ENCODE measurements around the gene RRBP1. TPM values are rescaled to one million over a fixed set of nuclear protein-coding genes. Genes with fewer than 3 reads are reported as not detected.

The RRBP1 gene
- total and polyA plus RNA-seq, 2 experiments from 2014 or later: 193 to 242 TPM

DNA sequence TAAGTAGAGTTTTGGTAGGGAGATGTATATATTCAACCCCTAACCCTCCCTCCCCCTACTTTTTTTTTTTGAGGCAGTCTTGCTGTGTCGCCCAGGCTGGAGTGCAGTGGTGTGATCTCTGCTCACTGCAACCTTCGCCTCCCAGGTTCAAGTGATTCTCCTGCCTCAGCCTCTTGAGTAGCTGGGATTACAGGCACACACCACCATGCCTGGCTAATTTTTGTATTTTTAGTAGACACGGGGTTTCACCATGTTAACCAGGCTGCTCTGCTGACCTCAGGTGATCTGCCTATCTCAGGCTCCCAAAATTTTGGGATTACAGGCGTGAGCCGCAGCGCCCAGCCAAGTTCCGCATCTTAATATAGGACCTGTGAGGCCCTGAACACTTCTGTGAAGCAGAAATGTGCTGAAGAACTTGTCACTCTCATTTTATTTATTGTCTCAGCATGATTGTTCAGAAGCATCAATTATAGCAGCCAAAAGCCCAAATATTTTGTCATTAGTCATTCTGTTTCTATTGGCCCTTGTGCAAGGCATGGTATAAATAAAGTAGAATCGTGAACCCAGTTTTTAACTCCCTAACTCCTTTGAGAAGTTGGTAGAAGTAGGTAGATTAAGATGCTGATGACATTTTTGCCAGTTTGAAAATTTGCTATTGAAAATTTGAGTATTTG, 92.7 kb downstream of the RRBP1 start:
- peak overlapping the region; percentile 5 for H3K4me2 ChIP-seq
- H3K27me3 ChIP-seq: no peaks in the 10 kb centered on the region
- H3K79me2 ChIP-seq: peaks cover 97% of the 10 kb centered on the region
- DNase-seq (ENCODE audit: low spot score): no peak
- H3K9me2 ChIP-seq (replicated peaks; ENCODE audit: insufficient read depth): no peaks in the 10 kb centered on the region
- peaks cover 86% of the 10 kb centered on the region for H4K20me1 ChIP-seq (ENCODE audit: insufficient read depth, poor library complexity, severe bottlenecking)
- no peak overlapping the region for H3K4me3 ChIP-seq
- H2AFZ ChIP-seq: no peak overlapping the region
- no peak overlapping the region for H3K27ac ChIP-seq
- TF ChIP-seq EZH2phosphoT487 (IDR thresholded peaks at IDR 0.05; ENCODE audit: low read depth, severe bottlenecking, unreplicated experiment) (no peak), EZH2 (IDR thresholded peaks at IDR 0.05; ENCODE audit: borderline replicate concordance) (no peak)
- TF ChIP-seq, protein P1, sequence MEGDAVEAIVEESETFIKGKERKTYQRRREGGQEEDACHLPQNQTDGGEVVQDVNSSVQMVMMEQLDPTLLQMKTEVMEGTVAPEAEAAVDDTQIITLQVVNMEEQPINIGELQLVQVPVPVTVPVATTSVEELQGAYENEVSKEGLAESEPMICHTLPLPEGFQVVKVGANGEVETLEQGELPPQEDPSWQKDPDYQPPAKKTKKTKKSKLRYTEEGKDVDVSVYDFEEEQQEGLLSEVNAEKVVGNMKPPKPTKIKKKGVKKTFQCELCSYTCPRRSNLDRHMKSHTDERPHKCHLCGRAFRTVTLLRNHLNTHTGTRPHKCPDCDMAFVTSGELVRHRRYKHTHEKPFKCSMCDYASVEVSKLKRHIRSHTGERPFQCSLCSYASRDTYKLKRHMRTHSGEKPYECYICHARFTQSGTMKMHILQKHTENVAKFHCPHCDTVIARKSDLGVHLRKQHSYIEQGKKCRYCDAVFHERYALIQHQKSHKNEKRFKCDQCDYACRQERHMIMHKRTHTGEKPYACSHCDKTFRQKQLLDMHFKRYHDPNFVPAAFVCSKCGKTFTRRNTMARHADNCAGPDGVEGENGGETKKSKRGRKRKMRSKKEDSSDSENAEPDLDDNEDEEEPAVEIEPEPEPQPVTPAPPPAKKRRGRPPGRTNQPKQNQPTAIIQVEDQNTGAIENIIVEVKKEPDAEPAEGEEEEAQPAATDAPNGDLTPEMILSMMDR (IDR thresholded peaks at IDR 0.05; ENCODE audit: poor library complexity): no peak
- H3K9me3 ChIP-seq (ENCODE audit: low read depth): no peaks in the 10 kb centered on the region
- H3K36me3 ChIP-seq (replicated peaks; ENCODE audit: insufficient read depth, low read depth): no peaks in the 10 kb centered on the region
- peaks cover 23% of the 10 kb centered on the region for H3K4me1 ChIP-seq (ENCODE audit: insufficient read depth)
- 90% methylated on average over 8 of the region's 8 CpGs for WGBS (ENCODE audit: low lambda C conversion rate, missing lambda C conversion rate)

DNA sequence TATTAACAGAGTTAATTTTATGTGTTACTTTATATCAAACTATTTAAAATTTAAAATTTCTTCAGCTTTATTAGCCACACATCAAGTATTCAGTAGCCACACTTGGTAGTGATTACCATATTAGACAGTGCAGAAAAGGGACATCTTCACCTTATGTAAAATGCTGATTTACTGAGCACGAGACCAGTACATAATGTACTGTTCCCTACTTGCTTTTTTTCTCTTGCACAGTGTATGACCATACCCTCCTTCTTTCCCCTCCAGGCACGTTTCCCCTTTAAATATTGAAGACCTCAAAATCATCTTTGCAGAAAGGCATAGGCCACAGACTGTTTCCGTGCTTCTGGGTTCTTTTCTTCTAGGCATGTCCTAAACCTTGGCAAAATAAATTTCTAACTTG, 94.2 kb downstream of the RRBP1 start:
- no peak overlapping the region for H2AFZ ChIP-seq
- H3K9me2 ChIP-seq (replicated peaks; ENCODE audit: insufficient read depth): no peaks in the 10 kb centered on the region
- no peak overlapping the region for H3K4me3 ChIP-seq
- TF ChIP-seq EZH2phosphoT487 (IDR thresholded peaks at IDR 0.05; ENCODE audit: low read depth, severe bottlenecking, unreplicated experiment) (no peak), EZH2 (IDR thresholded peaks at IDR 0.05; ENCODE audit: borderline replicate concordance) (no peak)
- TF ChIP-seq, protein P1 (IDR thresholded peaks at IDR 0.05; ENCODE audit: poor library complexity): no peak
- DNase-seq (ENCODE audit: low spot score): no peak
- no peak overlapping the region for H3K27ac ChIP-seq
- no peaks in the 10 kb centered on the region for H3K27me3 ChIP-seq
- peaks cover 99% of the 10 kb centered on the region for H3K79me2 ChIP-seq
- peaks cover 86% of the 10 kb centered on the region for H4K20me1 ChIP-seq (ENCODE audit: insufficient read depth, poor library complexity, severe bottlenecking)
- H3K36me3 ChIP-seq (replicated peaks; ENCODE audit: insufficient read depth, low read depth): no peaks in the 10 kb centered on the region
- no peak overlapping the region for H3K4me2 ChIP-seq
- no peaks in the 10 kb centered on the region for H3K9me3 ChIP-seq (ENCODE audit: low read depth)
- WGBS (ENCODE audit: low lambda C conversion rate, missing lambda C conversion rate): 89% methylated on average over 3 of the region's 3 CpGs
- H3K4me1 ChIP-seq (ENCODE audit: insufficient read depth): peaks cover 11% of the 10 kb centered on the region

DNA sequence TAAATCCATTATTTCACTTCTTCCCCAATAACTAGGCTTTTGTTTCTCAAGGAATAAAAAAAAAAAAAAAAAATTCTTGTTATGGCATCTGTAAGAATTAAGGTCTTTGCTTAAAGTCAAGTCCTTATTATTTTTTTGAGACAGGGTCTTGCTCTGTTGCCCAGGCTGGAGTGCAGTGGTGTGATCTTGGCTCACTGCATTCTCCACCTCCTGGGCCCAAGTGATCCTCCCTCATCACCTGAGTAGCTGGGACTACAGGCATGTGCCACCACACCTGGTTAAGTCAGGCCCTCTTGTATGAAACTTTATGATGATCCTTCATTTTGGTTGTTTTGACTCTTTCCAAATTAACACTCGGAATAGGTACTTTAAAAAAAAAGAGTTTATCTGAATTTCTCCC, 94.9 kb downstream of the RRBP1 start:
- no peak overlapping the region for H3K4me3 ChIP-seq
- no peaks in the 10 kb centered on the region for H3K9me3 ChIP-seq (ENCODE audit: low read depth)
- peaks cover 85% of the 10 kb centered on the region for H4K20me1 ChIP-seq (ENCODE audit: insufficient read depth, poor library complexity, severe bottlenecking)
- peaks cover 99% of the 10 kb centered on the region for H3K79me2 ChIP-seq
- no peaks in the 10 kb centered on the region for H3K27me3 ChIP-seq
- H3K4me1 ChIP-seq (ENCODE audit: insufficient read depth): peaks cover 11% of the 10 kb centered on the region
- H3K27ac ChIP-seq: no peak overlapping the region
- TF ChIP-seq, protein P1 (IDR thresholded peaks at IDR 0.05; ENCODE audit: poor library complexity): no peak
- TF ChIP-seq EZH2 (IDR thresholded peaks at IDR 0.05; ENCODE audit: borderline replicate concordance) (no peak), EZH2phosphoT487 (IDR thresholded peaks at IDR 0.05; ENCODE audit: low read depth, severe bottlenecking, unreplicated experiment) (no peak)
- 100% methylated on average over 1 of the region's 1 CpG for WGBS (ENCODE audit: low lambda C conversion rate, missing lambda C conversion rate)
- no peaks in the 10 kb centered on the region for H3K9me2 ChIP-seq (replicated peaks; ENCODE audit: insufficient read depth)
- DNase-seq (ENCODE audit: low spot score): no peak
- no peak overlapping the region for H3K4me2 ChIP-seq
- no peak overlapping the region for H2AFZ ChIP-seq
- no peaks in the 10 kb centered on the region for H3K36me3 ChIP-seq (replicated peaks; ENCODE audit: insufficient read depth, low read depth)

All from hepatocyte (in vitro differentiated cells).